Measurements from ENCODE around the gene STON2.

Gene STON2

DNA sequence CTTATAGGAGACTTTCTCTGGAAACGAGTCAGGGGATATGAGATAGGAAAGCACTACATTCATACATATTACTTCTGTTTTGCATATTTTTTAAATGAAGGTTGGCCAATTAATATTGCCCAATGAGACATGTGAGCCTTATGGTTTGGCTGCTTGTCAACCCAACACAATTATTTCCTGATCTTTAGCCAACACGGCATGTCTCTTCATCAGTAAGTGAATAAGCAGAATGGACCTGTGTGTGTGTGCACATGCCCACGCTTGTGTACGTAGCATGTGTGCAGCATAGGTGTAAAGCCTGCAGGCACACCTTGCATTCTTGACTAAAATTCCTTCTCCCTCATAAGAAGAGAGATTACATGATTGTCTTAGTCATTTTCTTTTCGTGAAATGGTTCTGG is 88.3 kb downstream of the STON2 start:
- H3K36me3 ChIP-seq (ENCODE audit: insufficient read depth, insufficient read length, low read length), result no peaks in the 10 kb centered on the region
- no peak overlapping the region for H3K9ac ChIP-seq (ENCODE audit: insufficient read length, low read depth)
- DNase-seq (ENCODE audit: low read depth, low spot score), result no peak
- H3K27me3 ChIP-seq (ENCODE audit: insufficient read depth, insufficient read length), result no peaks in the 10 kb centered on the region
- no peak for TF ChIP-seq ZNF274 (IDR thresholded peaks at IDR 0.05; ENCODE audit: low read depth, low read length)
- TF ChIP-seq SUZ12 (IDR thresholded peaks at IDR 0.05; ENCODE audit: extremely low read depth, insufficient read depth, insufficient read length), result no peak
- no peak for TF ChIP-seq YY1 (IDR thresholded peaks at IDR 0.05; ENCODE audit: insufficient read depth, insufficient read length)
- no peaks in the 10 kb centered on the region for H3K9me3 ChIP-seq (ENCODE audit: insufficient read depth, low read length)
- H3K4me1 ChIP-seq (ENCODE audit: insufficient read depth, insufficient read length), result no peaks in the 10 kb centered on the region
- no peak overlapping the region for H3K4me3 ChIP-seq (ENCODE audit: insufficient read length, low read depth)

- DNase-seq (ENCODE audit: low read depth, low spot score), result no peak
Measured at GRCh38 chr14:81311141-81311540, 89.0 kb downstream of the STON2 start.

GRCh38 chr14:81310606-81311005 is 89.5 kb downstream of the STON2 start:
- Histone ChIP-seq H3K27me3 (ENCODE audit: insufficient read depth, insufficient read length) (no peaks in the 10 kb centered on the region), H3K4me1 (ENCODE audit: insufficient read depth, insufficient read length) (no peaks in the 10 kb centered on the region), H3K9me3 (ENCODE audit: insufficient read depth, low read length) (no peaks in the 10 kb centered on the region), H3K36me3 (ENCODE audit: insufficient read depth, insufficient read length, low read length) (peaks cover 3% of the 10 kb centered on the region), H3K4me3 (ENCODE audit: insufficient read length, low read depth) (no peak overlapping the region), H3K9ac (ENCODE audit: insufficient read length, low read depth) (no peak overlapping the region)
- TF ChIP-seq ZNF274 (IDR thresholded peaks at IDR 0.05; ENCODE audit: low read depth, low read length) (no peak), YY1 (IDR thresholded peaks at IDR 0.05; ENCODE audit: insufficient read depth, insufficient read length) (no peak), SUZ12 (IDR thresholded peaks at IDR 0.05; ENCODE audit: extremely low read depth, insufficient read depth, insufficient read length) (no peak)
- no peak for DNase-seq (ENCODE audit: low read depth, low spot score)

More at GRCh38 chr14:81311141-81311540, 89.0 kb downstream of the STON2 start:
- no peak for TF ChIP-seq ZNF274 (IDR thresholded peaks at IDR 0.05; ENCODE audit: low read depth, low read length)
- TF ChIP-seq SUZ12 (IDR thresholded peaks at IDR 0.05; ENCODE audit: extremely low read depth, insufficient read depth, insufficient read length), result no peak
- TF ChIP-seq YY1 (IDR thresholded peaks at IDR 0.05; ENCODE audit: insufficient read depth, insufficient read length), result no peak
- Histone ChIP-seq H3K9ac (ENCODE audit: insufficient read length, low read depth) (no peak overlapping the region), H3K27me3 (ENCODE audit: insufficient read depth, insufficient read length) (no peaks in the 10 kb centered on the region), H3K36me3 (ENCODE audit: insufficient read depth, insufficient read length, low read length) (peaks cover 3% of the 10 kb centered on the region), H3K4me3 (ENCODE audit: insufficient read length, low read depth) (no peak overlapping the region), H3K4me1 (ENCODE audit: insufficient read depth, insufficient read length) (no peaks in the 10 kb centered on the region), H3K9me3 (ENCODE audit: insufficient read depth, low read length) (no peaks in the 10 kb centered on the region)

GRCh38 chr14:81309511-81309910 is 90.6 kb downstream of the STON2 start:
- DNase-seq (ENCODE audit: low read depth, low spot score), result no peak
- Histone ChIP-seq H3K36me3 (ENCODE audit: insufficient read depth, insufficient read length, low read length) (peaks cover 3% of the 10 kb centered on the region), H3K9ac (ENCODE audit: insufficient read length, low read depth) (no peak overlapping the region), H3K9me3 (ENCODE audit: insufficient read depth, low read length) (no peaks in the 10 kb centered on the region), H3K4me1 (ENCODE audit: insufficient read depth, insufficient read length) (no peaks in the 10 kb centered on the region), H3K4me3 (ENCODE audit: insufficient read length, low read depth) (no peak overlapping the region), H3K27me3 (ENCODE audit: insufficient read depth, insufficient read length) (no peaks in the 10 kb centered on the region)
- TF ChIP-seq SUZ12 (IDR thresholded peaks at IDR 0.05; ENCODE audit: extremely low read depth, insufficient read depth, insufficient read length) (no peak), ZNF274 (IDR thresholded peaks at IDR 0.05; ENCODE audit: low read depth, low read length) (no peak), YY1 (IDR thresholded peaks at IDR 0.05; ENCODE audit: insufficient read depth, insufficient read length) (no peak)

- Histone ChIP-seq H3K9ac (ENCODE audit: insufficient read length, low read depth) (no peak overlapping the region), H3K4me3 (ENCODE audit: insufficient read length, low read depth) (no peak overlapping the region), H3K27me3 (ENCODE audit: insufficient read depth, insufficient read length) (no peaks in the 10 kb centered on the region), H3K9me3 (ENCODE audit: insufficient read depth, low read length) (no peaks in the 10 kb centered on the region), H3K36me3 (ENCODE audit: insufficient read depth, insufficient read length, low read length) (peaks cover 6% of the 10 kb centered on the region), H3K4me1 (ENCODE audit: insufficient read depth, insufficient read length) (no peaks in the 10 kb centered on the region)
- no peak for TF ChIP-seq YY1 (IDR thresholded peaks at IDR 0.05; ENCODE audit: insufficient read depth, insufficient read length)
- DNase-seq (ENCODE audit: low read depth, low spot score), result no peak
Measured at GRCh38 chr14:81305743-81306142, 94.4 kb downstream of the STON2 start.

DNA sequence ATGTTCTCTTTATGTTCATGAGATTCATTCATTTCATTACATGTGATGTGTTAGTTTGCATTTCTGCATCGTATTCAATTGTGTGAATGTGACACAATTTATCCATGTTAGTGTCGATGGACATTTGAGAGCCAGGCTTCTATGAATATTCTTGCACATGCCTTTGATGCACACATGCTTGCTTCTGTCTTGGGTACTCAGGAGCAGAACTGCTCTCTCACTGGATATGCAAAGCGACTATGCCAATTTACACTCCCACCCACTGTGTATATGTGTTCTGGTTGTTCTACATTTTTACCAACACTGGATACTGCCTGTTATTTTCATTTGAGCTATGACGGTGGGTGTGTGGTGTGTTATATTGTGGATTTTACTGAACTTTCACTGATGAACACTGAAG is 95.1 kb downstream of the STON2 start:
- H3K4me1 ChIP-seq (ENCODE audit: insufficient read depth, insufficient read length), result no peaks in the 10 kb centered on the region
- peaks cover 6% of the 10 kb centered on the region for H3K36me3 ChIP-seq (ENCODE audit: insufficient read depth, insufficient read length, low read length)
- H3K27me3 ChIP-seq (ENCODE audit: insufficient read depth, insufficient read length), result no peaks in the 10 kb centered on the region
- no peak overlapping the region for H3K4me3 ChIP-seq (ENCODE audit: insufficient read length, low read depth)
- no peaks in the 10 kb centered on the region for H3K9me3 ChIP-seq (ENCODE audit: insufficient read depth, low read length)
- no peak for TF ChIP-seq YY1 (IDR thresholded peaks at IDR 0.05; ENCODE audit: insufficient read depth, insufficient read length)
- TF ChIP-seq ZNF274 (IDR thresholded peaks at IDR 0.05; ENCODE audit: low read depth, low read length), result no peak
- no peak for TF ChIP-seq SUZ12 (IDR thresholded peaks at IDR 0.05; ENCODE audit: extremely low read depth, insufficient read depth, insufficient read length)
- no peak for DNase-seq (ENCODE audit: low read depth, low spot score)
- H3K9ac ChIP-seq (ENCODE audit: insufficient read length, low read depth), result no peak overlapping the region

DNA sequence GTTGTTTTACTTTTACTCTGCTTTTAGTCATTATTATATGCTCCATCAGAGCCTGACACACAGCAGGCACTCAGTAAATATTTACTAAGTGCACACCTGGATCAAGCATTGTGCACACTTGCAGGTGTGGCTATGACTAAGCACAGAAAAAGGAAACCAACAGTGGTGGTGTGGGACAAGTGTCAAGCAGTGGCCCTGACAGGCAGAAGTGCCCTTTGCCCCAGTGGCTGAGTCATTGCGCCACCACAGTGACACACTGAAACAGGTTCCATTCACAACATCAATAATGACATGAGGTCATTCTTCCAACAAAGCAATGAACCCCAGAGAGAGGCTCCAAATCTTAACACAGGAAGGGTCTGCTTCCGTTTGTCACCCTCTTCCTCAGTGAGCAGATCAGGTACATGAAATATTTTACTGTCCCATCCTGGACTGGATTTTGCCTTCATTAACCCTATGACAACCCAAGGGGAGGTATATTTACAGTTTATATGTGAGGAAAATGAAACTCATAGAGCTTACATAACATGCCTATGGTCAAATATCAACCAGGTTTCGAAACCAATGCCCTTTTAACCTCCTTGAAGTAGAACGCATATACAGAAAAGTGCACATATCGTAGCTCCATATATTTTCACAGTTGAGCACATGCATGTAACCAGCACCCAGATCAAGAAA is 96.7 kb downstream of the STON2 start:
- DNase-seq (ENCODE audit: low read depth, low spot score), result no peak
- H3K4me3 ChIP-seq (ENCODE audit: insufficient read length, low read depth), result no peak overlapping the region
- H3K27me3 ChIP-seq (ENCODE audit: insufficient read depth, insufficient read length), result no peaks in the 10 kb centered on the region
- H3K9me3 ChIP-seq (ENCODE audit: insufficient read depth, low read length), result no peaks in the 10 kb centered on the region
- H3K36me3 ChIP-seq (ENCODE audit: insufficient read depth, insufficient read length, low read length), result peaks cover 6% of the 10 kb centered on the region
- no peaks in the 10 kb centered on the region for H3K4me1 ChIP-seq (ENCODE audit: insufficient read depth, insufficient read length)
- H3K9ac ChIP-seq (ENCODE audit: insufficient read length, low read depth), result no peak overlapping the region
- TF ChIP-seq YY1 (IDR thresholded peaks at IDR 0.05; ENCODE audit: insufficient read depth, insufficient read length) (no peak), ZNF274 (IDR thresholded peaks at IDR 0.05; ENCODE audit: low read depth, low read length) (no peak), SUZ12 (IDR thresholded peaks at IDR 0.05; ENCODE audit: extremely low read depth, insufficient read depth, insufficient read length) (no peak)

Measured in NT2/D1 (cell line).